CD4-positive, alpha-beta T cell treated with Interleukin-4 for 4 hours (primary cell): ENCODE results near the gene HLA-DRB5.
"Not testable (repeated sequence)": the region's sequence is repeated elsewhere in the genome, so short reads cannot be mapped to it uniquely, and the experiment has no call there.

Experiments
- DNase-seq: peaks from one replicate; pipeline ENCODE4 v3.0.0-alpha.2; 2020

The HLA-DRB5 gene

DNA sequence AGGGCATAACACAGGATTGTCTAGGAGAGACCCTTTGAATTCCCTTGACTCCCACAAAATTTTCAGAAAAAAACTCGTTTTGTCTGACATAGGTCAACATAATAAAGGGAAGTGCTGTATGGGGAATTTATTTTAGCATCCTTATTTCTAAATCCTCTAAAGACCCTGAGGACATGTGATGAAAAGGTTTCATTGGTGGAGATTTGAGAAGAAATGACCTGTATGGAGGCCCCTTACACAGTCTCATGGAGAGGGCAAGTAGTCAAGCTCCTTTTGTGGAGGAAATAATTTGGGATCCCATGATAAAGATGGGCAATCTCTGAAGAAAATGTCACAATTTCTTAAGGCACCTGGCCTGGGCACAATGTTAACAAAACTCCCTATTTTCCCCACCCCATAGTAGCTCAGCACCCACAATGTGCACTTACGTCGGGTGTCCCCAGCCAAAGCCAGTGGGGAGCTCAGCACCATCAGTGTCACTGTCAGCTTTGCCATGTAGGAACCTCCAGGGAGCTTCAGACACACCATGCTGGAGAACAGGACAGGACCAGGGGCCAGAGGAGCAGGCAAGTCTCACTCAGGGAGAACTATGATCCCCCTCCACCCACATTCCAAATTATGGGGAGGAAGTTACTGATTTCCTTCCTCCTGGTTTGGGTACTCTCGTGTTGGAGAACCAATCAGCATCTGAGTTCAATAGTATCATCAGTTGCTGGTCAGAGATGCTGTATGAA lies at the start of gene HLA-DRB5:
HLA-DRB5 (minus strand) TSS at position 591 of the 734 bp plus-strand sequence; CDS start at position 528, 63 bp downstream.
- DNase-seq: peak; percentile 24

DNA sequence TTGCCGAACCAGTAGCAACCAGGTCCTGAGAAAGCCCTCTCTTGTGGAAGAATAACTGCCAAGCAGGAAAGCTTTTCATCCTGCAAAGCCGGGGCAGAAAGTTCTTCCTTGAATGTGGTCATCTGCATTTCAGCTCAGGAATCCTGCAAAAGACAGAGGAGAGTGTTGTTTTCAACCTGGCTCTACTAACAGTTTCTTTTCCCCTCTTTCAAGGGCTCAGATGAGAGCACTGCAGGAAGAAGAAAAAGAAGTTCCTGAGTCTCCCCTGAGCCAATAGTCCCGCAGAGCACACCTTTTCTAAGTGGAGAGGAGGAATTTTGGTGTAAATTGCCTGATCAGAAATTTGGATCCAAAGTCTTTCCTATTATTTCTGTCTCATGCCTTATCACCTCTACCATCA lies 48.9 kb upstream of the HLA-DRB5 start:
- no peak for DNase-seq

DNA sequence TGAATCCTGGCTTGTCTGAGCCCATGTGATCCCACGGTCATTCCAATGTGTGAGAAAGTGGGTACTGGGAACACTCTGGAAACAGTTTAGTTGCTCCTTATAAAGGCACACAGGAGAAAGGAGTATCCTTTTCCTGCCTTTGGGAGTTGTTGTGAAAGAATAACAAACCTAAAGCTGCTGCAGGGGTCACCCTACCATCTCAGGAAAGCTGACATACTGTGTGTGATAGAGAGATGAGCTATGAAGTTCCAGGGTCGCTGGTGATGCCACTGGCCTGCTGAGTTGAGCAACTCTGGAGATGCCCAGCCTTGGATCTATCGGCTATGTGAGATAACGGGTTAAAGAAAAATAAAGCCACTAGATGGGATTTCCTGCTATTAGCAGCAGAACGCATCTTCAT lies 47.4 kb upstream of the HLA-DRB5 start:
- DNase-seq: not testable (repeated sequence)

DNA sequence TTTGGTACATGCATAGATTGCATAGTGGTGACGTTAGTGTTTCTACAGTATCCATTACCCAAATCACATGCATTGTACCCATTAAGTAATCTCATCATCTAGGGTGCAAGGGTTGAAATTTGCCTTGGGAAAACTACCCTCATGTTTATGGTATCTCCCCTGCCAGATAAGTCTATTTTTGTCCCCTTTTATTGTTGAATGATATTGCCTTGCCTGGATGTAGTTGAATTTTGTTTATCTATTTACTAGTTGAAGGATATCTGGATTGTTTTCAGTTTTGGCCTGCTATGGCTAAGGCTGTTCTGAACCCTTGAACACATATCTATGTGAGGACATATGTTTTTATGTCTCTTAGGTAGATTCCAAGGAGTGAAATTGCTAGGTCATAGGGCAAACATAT lies 46.2 kb upstream of the HLA-DRB5 start:
- DNase-seq: no peak

DNA sequence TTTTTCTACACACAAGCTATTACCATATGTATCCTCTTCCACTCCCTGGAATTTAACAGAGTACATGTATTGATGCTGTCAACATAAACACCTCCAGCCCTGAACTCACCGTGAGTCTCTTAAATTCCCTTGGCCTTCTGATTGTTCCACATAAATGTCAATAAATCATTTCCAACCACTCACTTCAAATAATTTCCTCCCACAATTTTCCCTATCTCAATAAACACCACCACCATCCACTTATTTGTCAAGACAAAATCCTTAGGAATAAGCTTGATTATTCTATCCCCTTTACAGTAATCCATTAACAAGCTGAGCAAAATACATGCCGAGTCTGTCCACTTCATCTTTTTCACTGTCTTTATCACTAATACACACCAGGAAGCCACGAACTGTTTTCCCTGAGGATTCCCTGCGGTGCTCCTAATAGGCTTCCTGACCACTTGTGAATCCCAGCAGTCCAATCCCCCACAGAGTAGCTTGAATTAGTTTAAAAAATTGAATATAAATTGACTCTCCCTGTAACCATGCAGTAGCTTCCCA lies 40.3 kb upstream of the HLA-DRB5 start:
- no peak for DNase-seq

DNA sequence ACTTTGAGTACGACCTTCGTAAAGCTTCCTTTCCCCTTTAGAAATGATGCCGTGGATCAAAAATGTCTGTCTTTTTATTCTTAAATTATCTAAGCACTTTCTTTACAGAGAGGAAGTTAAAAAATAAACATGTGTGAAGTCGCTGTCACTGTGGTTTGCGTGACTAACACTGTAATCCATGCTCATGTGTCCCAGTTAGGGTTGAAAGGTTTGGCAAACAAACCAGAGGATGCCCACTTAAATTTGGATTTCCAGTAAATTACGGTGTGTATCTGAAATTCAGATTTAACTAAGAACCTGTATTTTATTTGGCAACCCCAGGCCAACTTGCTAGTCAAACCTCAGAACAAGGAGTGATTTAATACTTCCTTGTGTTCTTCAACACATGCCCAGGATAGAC lies 38.5 kb upstream of the HLA-DRB5 start:
- no peak for DNase-seq

DNA sequence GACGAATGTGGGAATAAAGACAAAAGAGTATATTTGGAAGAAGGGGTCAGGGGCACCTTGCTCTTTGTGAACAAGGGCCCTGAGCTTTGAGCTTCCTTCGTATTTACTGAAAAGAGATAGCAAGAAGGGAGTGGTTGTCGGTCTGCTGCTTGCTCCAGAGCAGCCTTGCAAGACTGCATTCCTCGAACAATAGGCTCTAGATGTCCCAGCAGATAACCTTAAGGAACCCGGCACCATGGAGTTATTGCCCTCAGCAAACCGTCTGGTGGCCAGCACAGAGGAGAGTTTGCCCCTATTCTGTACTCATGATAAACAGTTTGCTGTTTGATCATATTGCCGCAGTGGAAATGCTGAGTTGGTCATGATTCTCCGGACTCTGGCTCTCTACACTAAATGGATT lies 36.9 kb upstream of the HLA-DRB5 start:
- no peak for DNase-seq

DNA sequence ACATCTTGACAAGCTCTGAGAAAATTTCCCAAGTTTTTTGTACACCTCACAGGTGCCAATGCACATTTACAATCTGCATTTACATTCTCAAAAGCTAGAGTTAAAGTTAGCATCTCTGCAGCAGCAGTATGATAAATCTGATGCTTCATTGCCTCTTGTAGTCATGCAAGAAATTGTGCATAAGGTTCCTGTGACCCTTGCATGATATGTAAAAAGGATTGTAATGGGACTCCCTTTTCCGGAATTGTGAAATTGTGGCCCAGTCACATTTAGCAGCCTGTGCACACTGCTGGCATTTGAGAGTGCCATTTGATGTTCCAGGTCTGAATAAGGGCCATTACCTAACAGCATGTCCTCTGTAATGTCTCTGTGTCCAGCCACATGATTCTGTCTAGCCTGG lies 35.4 kb upstream of the HLA-DRB5 start:
- DNase-seq: no peak

DNA sequence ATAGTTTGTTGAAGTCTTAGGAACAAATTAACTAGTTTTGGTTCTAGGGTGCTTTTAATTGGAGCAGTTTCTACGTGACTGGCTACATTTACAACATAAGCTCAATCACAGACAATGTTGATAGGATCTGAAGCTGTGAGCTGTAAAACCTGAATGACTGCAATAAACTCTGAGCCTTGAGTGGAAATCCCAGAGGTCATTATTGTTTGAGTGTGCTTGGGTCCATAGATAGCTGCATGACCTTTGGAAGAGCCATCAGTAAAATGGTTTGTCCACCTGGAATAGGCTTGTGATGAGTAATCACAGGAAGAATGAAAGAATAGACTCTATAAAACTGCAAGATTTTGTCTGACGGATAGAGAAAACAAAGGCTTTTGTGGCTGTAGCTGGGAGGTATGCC lies 32.9 kb upstream of the HLA-DRB5 start:
- no peak for DNase-seq

DNA sequence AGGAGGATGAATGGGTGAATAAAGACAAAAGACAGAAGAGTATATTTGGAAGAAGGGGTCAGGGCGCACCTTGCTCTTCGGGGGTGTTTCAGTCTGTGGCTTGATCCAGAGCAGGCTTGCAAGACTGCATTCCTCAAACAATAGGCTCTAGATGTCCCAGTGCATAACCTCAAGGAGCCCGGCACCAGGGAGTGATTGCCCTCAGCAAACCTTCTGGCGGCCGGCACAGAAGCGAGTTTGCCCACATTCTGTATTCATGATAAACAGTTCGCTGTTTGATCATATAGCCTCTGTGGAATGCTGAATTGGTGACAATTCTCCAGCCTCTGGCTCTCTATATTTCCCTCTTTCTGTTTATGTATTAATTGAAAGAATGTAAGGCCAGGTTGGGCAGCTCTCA lies 29.7 kb upstream of the HLA-DRB5 start:
- DNase-seq: no peak

DNA sequence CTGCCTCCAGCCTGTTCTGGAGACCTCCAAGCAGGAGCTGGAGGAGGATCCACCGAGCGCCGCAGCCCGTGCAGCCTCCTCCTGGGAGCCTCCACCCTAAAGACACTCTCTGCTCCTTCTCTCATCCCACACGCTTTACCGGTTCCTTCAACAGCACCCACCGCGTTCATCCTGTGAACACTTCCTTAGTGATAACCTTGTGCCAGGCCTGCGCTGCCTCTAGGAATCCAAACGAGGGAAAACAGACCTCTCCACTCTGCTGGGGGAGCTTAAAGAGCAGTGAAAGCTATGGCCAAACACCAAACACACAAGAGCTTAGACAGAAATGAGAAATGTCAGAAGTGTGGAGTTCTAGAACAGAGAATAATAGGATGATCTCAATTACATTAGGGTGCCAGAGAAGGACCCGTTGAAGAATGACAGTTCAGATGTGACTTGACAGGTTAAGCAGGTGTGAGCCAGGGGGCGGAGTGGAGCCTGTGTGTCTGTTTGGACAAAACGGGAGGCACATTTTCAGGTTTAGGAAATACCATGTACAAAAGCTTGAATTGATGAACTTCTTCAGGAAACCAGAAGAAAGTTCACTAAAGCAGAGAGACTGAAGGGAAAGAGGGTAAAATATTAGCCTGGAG lies 28.5 kb upstream of the HLA-DRB5 start:
- no peak for DNase-seq

DNA sequence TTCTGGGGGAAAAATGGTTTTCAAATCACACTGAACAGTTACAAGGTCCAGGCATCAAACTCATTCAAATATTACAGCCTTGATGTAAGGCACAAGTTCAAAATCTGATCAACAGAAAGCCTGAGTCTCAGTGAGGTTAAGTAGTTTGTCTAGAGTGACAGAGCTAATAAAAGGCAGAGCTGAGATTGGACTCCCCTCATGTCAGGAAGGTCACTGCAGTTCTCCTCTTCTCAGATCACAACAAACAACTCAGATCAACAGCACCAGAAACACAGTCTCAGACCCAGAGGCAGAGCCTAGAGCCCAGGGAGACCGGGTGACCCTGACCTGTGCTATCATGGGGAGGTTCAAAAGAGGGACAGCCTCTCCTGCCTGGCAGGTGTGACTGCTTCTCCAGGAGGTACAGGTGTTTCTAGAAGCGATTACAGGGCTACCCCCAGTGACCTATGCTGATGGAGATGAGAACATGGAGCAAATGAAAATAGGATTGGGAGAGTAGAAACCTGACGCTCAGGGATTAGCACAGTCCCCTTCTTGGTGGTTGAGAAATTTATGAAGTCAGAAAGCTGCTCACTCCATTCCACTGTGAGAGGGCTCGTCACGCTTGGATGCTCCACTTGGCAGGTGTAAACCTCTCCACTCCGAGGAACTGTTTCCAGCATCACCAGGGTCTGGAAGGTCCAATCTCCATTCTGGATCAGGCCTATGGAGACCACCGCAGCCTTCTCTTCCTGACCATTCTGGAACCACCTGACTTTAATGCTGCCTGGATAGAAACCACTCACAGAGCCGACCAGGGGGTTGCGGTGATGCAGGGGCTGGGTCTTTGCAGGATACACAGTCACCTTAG lies 24.3 kb upstream of the HLA-DRB5 start:
- no peak for DNase-seq

DNA sequence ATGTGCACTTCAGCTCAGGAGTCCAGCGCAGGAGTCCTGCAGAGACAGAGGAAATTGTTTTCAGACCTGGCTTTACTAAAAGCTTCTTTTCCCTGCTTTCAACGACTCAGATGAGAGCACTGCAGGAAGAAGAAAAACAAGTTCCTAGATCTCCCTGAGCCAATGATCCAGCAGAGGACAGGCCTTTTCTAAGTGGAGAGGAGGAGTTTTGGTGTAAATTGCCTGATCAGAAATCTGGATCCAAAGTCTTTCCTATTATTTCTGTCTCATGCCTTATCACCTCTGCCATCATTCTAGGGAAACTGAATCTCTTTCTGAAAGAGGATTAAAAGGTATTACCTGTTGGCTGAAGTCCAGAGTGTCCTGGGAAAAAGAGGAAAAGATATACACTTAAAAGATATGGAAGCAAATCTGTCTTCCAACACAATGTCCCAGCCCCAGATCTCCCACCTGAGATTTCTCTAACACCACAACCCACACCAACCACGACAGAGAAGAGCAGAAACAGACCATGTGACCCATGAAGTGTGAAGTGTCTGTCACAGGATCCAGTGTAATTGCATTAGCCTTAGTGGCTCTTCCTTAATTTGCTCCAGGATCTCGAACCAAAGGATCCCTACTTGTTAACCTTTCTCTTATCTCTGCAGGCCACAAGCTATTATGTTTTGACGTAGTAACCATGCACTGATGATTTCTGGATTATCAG lies 23.1 kb upstream of the HLA-DRB5 start:
- no peak for DNase-seq

DNA sequence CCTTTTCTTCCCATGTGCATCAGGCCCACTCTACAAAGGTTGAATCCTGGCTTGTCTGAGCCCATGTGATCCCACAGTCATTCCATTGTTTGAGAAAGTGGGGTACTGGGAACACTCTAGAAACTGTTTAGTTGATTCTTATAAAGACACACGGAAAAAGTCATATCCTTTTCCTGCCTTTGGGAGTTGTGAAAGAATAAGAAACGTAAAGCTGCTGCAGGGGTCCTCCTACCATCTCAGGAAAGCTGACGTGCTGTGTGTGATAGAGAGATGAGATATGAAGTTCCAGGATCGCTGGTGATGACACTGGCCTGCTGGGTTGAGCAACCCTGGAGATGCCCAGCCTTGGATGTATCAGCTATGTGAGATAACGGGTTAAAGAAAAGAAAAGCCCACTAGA lies 21.3 kb upstream of the HLA-DRB5 start:
- no peak for DNase-seq

DNA sequence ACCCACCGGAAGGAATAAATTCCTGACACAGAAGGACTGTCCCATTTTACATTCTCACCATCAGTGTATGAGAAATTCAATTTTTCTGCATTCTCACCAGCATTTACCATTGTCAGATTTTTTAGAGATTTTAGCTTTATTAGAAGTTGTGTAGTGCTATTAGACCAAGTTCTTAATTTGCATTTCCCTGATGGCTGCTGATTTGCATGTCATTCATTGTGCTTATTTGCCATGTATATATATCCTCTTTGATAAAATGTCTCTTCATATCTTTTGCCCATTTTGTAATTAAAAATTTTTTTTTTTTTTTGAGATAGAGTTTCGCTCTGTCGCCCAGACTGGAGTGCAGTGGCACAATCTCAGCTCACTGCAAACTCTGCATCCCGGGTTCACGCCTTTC lies 9.8 kb upstream of the HLA-DRB5 start:
- DNase-seq: no peak

DNA sequence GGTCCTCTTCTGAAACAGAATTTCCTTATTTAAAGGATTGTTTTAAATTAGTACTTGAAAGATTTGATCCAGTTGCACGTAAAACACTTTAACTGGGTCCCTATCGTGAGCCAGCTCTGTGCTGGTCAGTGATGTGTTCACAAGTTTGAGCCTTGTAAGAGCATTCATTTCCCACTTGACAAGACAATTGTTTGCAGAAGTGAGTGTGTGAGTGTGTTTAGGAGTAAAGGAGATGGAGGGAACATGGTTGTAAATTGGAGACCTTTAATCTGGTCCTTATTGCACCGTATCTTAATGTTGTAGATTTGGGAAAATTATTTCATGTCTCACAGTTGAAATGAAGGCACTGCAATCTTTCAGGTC lies 325 bp upstream of the HLA-DRB5 start:
- DNase-seq: not testable (repeated sequence)

DNA sequence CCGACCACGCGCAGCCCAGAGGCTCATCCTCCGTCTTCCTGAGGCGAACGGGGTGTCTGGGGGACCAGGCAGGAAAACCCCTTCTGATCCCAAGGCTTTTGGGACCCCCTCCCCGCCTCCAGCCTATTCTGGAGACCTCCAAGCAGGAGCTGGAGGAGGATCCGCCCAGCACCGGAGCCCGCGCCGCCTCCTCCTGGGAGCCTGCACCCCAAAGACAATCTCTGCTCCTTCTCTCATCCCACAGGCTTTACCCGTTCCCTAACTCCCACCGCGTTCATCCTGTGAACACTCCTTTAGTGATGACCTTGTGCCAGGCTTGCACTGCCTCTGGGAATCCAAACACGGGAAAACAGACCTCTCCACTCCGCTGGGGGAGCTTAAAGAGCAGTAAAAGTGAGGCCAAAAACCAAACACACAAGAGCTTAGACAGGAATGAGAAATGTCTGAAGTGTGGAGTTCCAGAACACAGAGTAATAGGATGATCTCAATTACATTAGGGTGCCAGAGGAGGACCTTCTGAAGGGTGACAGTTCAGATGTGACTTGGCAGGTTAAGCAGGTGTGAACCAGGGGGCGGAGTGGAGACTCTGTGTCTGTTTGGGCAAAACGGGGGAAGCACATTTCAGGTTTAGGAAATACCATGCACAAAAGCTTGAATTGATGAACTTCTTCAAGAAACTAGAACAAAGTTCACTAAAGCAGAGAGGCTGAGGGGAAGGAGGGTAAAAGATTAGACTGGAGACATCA lies 7.6 kb downstream of the HLA-DRB5 start:
- no peak for DNase-seq

DNA sequence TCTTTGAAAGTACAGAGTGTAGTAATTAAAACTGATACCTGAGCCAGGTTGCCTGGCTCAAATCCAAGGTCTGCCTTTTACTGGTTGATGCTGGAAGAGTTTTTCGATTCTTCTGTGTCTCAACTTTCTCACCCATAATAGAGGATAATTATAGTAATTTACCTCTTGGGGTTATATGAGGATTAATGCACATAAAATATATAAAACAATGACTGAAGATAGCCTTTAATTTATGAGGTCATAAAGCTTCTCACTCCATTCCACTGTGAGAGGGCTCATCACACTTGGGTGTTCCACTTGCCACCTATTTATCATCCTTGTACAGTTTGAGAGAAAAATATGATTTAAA lies 10.2 kb downstream of the HLA-DRB5 start:
- no peak for DNase-seq

DNA sequence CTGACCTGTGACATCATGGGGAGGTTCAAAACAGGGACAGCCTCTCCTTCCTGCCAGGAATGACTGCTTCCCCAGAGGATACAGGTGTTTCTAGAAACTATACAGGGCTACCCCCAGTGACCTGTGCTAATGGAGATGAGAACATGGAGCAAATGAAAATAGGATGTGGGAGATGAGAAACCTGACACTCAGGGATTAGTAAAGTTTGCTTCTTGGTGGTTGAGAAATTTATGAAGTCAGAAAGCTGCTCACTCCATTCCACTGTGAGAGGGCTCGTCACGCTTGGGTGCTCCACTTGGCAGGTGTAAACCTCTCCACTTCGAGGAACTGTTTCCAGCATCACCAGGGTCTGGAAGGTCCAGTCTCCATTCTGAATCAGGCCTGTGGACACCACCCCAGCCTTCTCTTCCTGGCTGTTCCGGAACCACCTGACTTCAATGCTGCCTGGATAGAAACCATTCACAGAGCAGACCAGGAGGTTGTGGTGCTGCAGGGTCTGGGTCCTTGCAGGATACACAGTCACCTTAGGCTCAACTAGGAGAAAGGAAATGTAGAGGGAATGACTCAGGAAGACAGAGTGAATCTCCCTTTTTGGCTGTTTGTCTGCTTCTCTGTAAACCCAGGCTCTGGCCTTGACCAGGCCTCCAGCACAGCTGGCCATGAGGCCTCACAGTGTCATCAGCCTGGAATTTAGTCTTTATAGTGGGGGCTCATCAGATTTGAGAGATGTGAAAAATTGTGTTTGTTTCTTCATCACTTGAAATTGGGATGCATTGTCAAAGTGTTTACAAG lies 10.8 kb downstream of the HLA-DRB5 start:
- no peak for DNase-seq

DNA sequence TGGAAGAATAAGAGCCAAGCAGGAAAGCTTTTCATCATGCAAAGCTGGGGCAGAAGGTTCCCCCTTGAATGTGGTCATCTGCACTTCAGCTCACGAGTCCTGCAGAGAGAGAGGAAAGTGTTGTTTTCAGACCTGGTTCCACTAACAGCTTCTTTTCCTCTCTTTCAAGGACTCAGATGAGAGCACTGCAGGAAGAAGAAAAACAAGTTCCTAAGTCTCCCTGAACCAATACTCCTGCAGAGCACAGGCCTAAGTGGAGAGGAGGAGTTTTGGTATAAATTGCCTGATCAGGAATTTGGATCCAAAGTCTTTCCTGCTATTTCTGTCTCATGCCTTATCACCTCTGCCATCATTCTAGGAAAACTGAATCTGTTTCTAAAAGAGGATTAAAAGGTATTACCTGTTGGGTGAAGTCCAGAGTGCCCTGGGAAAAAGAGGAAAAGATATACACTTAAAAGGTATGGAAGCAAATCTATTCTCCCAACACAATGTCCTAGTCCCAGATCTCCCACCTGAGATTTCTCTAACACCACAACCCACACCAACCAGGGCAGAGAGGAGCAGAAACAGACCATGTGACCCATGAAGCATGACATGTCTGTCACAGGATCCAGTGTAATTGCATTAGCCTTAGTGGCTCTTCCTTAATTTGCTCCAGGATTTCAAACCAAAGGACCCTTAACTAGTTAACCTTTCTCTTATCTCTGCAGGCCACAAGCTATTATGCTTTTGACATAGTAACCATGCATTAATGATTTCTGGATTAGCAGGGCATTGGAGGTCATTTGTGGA lies 12.2 kb downstream of the HLA-DRB5 start:
- DNase-seq: no peak

DNA sequence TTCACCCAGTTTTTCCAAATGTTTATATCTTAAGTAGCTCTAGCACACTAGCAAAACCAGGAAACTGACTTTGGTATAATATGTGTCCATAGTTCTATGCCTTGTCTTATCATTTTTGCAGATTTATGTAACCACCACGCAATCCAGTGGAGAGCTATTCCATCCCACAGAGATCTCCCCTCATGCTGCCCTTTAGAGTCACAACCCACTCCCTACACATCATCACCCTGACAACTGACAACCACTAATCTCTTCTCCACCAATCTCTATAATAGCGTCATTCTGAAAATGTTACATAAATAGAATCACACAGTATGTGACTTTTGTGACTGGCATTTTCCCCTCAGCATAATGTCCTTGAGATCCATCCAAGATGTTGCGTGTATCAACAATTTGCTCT lies 29.1 kb downstream of the HLA-DRB5 start:
- no peak for DNase-seq
